Testis (tissue), 2 donors: ENCODE measurements around the gene PNPLA6.
"Not testable (repeated sequence)": the region's sequence is repeated elsewhere in the genome, so short reads cannot be mapped to it uniquely, and the experiment has no call there.

Source experiments
- CTCF ChIP-seq, 3 experiments: fragments of 450-650 bp in 2 of 3; fragments of 200-600 bp in 1 of 3; sonication (generic) in 1 of 3; IDR thresholded peaks; one replicate each; pipeline ENCODE4 v1.5.1; 2016 to 2019; ENCODE audit warnings: antibody characterized with exemption in 3 of 3, mild to moderate bottlenecking in 2 of 3, moderate library complexity in 1 of 3
- POLR2A ChIP-seq: fragments of 450-650 bp; IDR thresholded peaks from one replicate; pipeline ENCODE4 v1.6.1; 2017; ENCODE audit warnings: antibody characterized with exemption, mild to moderate bottlenecking, moderate library complexity

GRCh38 chr19:7538990-7539389, 3.5 kb downstream of the PNPLA6 start:
- not testable (repeated sequence) for TF ChIP-seq CTCF (IDR thresholded peaks at IDR 0.05); POLR2A
